ENCODE data around the gene GAN. TPM values are rescaled to one million over a fixed set of nuclear protein-coding genes. Genes with fewer than 3 reads are reported as not detected.

The GAN gene
- total and polyA plus RNA-seq, 2 donors (not counting 1 experiment from before 2014, with no cell fraction given): 0.79 to 6.9 TPM

- no peak overlapping the region for H3K27ac ChIP-seq (ENCODE audit: low read length in 2 of 2)
- no peaks in the 10 kb centered on the region for H4K20me1 ChIP-seq (ENCODE audit: control insufficient read depth, insufficient read depth, low read length, poor library complexity, severe bottlenecking)
- H3K4me3 ChIP-seq (ENCODE audit: control extremely low read depth in 1 of 5, extremely low read depth in 1 of 5, insufficient read depth in 1 of 5, low read depth in 2 of 5, low read length in 4 of 5): no peak overlapping the region
- no peaks in the 10 kb centered on the region for H3K4me1 Mint-ChIP-seq
- ChIA-PET POLR2A (interaction anchor here (0.6 kb wide), 1 partner anchor 342 kb away, joined by 4 read pairs; no protein-coding TSS in a partner anchor), CTCF (interaction anchor here (1.6 to 2.2 kb wide), 3 partner anchors 33 to 367 kb away, joined by 3 to 7 read pairs (median 4); no protein-coding TSS in a partner anchor)
- H3K4me1 ChIP-seq (ENCODE audit: control insufficient read depth in 2 of 2, insufficient read depth in 2 of 2, low read length in 2 of 2): no peaks in the 10 kb centered on the region
- H3K4me2 ChIP-seq (replicated peaks; ENCODE audit: low read depth, low read length, poor library complexity, severe bottlenecking): no peak overlapping the region
- H3K36me3 ChIP-seq (replicated peaks in 1 of 2; ENCODE audit: control extremely low read depth in 1 of 2, control insufficient read depth in 1 of 2, extremely low read depth in 1 of 2, insufficient read depth in 2 of 2, low read length in 1 of 2): peaks cover 2 to 3% of the 10 kb centered on the region in 2 experiments
- intact Hi-C loops (cut with micrococcal nuclease): no loop called here
- H3K79me2 ChIP-seq (ENCODE audit: control insufficient read depth, insufficient read depth, low read length): no peaks in the 10 kb centered on the region
- H3K27me3 Mint-ChIP-seq: no peaks in the 10 kb centered on the region
- no peaks in the 10 kb centered on the region for H3K9me3 Mint-ChIP-seq (ENCODE audit: insufficient read depth)
- H3K9me3 ChIP-seq (ENCODE audit: control extremely low read depth in 1 of 3, control insufficient read depth in 2 of 3, insufficient read depth in 1 of 3, low read length in 2 of 3): no peaks in the 10 kb centered on the region
- no peak for ATAC-seq (ENCODE audit: low read depth)
- DNase-seq: no peak
- H3K9ac ChIP-seq (ENCODE audit: low read length): no peak overlapping the region
- H2AFZ ChIP-seq (ENCODE audit: insufficient read depth, low read depth, low read length, poor library complexity, severe bottlenecking): no peak overlapping the region
- WGBS (ENCODE audit: insufficient coverage): 100% methylated on average over 1 of the region's 1 CpG
- H3K4me3 Mint-ChIP-seq: no peak overlapping the region
- TF ChIP-seq, protein P1, sequence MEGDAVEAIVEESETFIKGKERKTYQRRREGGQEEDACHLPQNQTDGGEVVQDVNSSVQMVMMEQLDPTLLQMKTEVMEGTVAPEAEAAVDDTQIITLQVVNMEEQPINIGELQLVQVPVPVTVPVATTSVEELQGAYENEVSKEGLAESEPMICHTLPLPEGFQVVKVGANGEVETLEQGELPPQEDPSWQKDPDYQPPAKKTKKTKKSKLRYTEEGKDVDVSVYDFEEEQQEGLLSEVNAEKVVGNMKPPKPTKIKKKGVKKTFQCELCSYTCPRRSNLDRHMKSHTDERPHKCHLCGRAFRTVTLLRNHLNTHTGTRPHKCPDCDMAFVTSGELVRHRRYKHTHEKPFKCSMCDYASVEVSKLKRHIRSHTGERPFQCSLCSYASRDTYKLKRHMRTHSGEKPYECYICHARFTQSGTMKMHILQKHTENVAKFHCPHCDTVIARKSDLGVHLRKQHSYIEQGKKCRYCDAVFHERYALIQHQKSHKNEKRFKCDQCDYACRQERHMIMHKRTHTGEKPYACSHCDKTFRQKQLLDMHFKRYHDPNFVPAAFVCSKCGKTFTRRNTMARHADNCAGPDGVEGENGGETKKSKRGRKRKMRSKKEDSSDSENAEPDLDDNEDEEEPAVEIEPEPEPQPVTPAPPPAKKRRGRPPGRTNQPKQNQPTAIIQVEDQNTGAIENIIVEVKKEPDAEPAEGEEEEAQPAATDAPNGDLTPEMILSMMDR (IDR thresholded peaks at IDR 0.05): no peak
- no peak for TF ChIP-seq EZH2 (IDR thresholded peaks at IDR 0.05; ENCODE audit: borderline replicate concordance, insufficient read depth, low read depth, low read length, poor library complexity, severe bottlenecking)
- no peak overlapping the region for H3K27ac Mint-ChIP-seq
- no peaks in the 10 kb centered on the region for H3K27me3 ChIP-seq (replicated peaks in 1 of 4; ENCODE audit: control extremely low read depth in 1 of 4, control insufficient read depth in 3 of 4, insufficient read depth in 4 of 4, low read length in 3 of 4)
Observed at GRCh38 chr16:81371106-81371505, 56.3 kb downstream of the GAN start.

GRCh38 chr16:81374550-81374949, 59.8 kb downstream of the GAN start:
- Histone ChIP-seq H3K27ac (ENCODE audit: low read length in 2 of 2) (no peak overlapping the region), H3K27me3 (replicated peaks in 1 of 4; ENCODE audit: control extremely low read depth in 1 of 4, control insufficient read depth in 3 of 4, insufficient read depth in 4 of 4, low read length in 3 of 4) (no peaks in the 10 kb centered on the region), H3K9ac (ENCODE audit: low read length) (no peak overlapping the region), H3K4me2 (replicated peaks; ENCODE audit: low read depth, low read length, poor library complexity, severe bottlenecking) (no peak overlapping the region), H2AFZ (ENCODE audit: insufficient read depth, low read depth, low read length, poor library complexity, severe bottlenecking) (no peak overlapping the region), H4K20me1 (ENCODE audit: control insufficient read depth, insufficient read depth, low read length, poor library complexity, severe bottlenecking) (no peaks in the 10 kb centered on the region), H3K4me1 (ENCODE audit: control insufficient read depth in 2 of 2, insufficient read depth in 2 of 2, low read length in 2 of 2) (no peaks in the 10 kb centered on the region), H3K9me3 (ENCODE audit: control extremely low read depth in 1 of 3, control insufficient read depth in 2 of 3, insufficient read depth in 1 of 3, low read length in 2 of 3) (no peaks in the 10 kb centered on the region), H3K4me3 (ENCODE audit: control extremely low read depth in 1 of 5, extremely low read depth in 1 of 5, insufficient read depth in 1 of 5, low read depth in 2 of 5, low read length in 4 of 5) (no peak overlapping the region), H3K36me3 (replicated peaks in 1 of 2; ENCODE audit: control extremely low read depth in 1 of 2, control insufficient read depth in 1 of 2, extremely low read depth in 1 of 2, insufficient read depth in 2 of 2, low read length in 1 of 2) (peaks cover 1 to 9% of the 10 kb centered on the region in 2 experiments), H3K79me2 (ENCODE audit: control insufficient read depth, insufficient read depth, low read length) (no peaks in the 10 kb centered on the region)
- no peaks in the 10 kb centered on the region for H3K27me3 Mint-ChIP-seq
- no peak overlapping the region for H3K4me3 Mint-ChIP-seq
- ATAC-seq (ENCODE audit: low read depth): no peak
- POLR2A ChIA-PET: no interaction called here
- no peaks in the 10 kb centered on the region for H3K4me1 Mint-ChIP-seq
- no peak for DNase-seq
- H3K9me3 Mint-ChIP-seq (ENCODE audit: insufficient read depth): no peaks in the 10 kb centered on the region
- CTCF ChIA-PET: interaction anchor here (0.8 kb wide), 1 partner anchor 356 kb away, joined by 3 read pairs; no protein-coding TSS in a partner anchor
- intact Hi-C loops (cut with micrococcal nuclease): no loop called here
- H3K27ac Mint-ChIP-seq: no peak overlapping the region
- no peak for TF ChIP-seq EZH2 (IDR thresholded peaks at IDR 0.05; ENCODE audit: borderline replicate concordance, insufficient read depth, low read depth, low read length, poor library complexity, severe bottlenecking)
- TF ChIP-seq, protein P1 (IDR thresholded peaks at IDR 0.05): no peak
- 37% methylated on average over 2 of the region's 3 CpGs for WGBS (ENCODE audit: insufficient coverage)
